Bronchial epithelial cell (primary cell): ENCODE results near the gene ACE. TPM values are rescaled to one million over a fixed set of nuclear protein-coding genes. Genes with fewer than 3 reads are reported as not detected.

Experiments
- DNase-seq: peaks from one replicate; pipeline ENCODE4 v3.0.0-alpha.2; 2010; ENCODE audit warnings: low read depth
- FAIRE-seq: peaks from 2 replicates; lab custom pipeline; 2011; peaks lifted over from hg19 to GRCh38; lab: Jason Lieb, UNC
- H3K27me3 ChIP-seq: 2 replicates; pipeline ENCODE4 v1.5.1; 2011; ENCODE audit warnings: low read length; ENCODE audit not compliant: control insufficient read depth, insufficient read depth
- H3K36me3 ChIP-seq: 2 replicates; pipeline ENCODE4 v1.5.1; 2011; ENCODE audit warnings: low read length; ENCODE audit not compliant: control insufficient read depth, insufficient read depth
- H3K4me3 ChIP-seq: 2 replicates; pipeline ENCODE4 v1.5.1; 2011; ENCODE audit warnings: mild to moderate bottlenecking, low read depth, low read length, control low read depth
- total RNA-seq: library from RNA; depleted of rRNA; stranded (reverse); fragments of >200 nt; gene quantifications from 2 replicates; pipeline ENCODE4 v1.2.1, GENCODE V29; 2014
- TF ChIP-seq, protein P1 (sequence below): IDR thresholded peaks from 2 replicates; pipeline ENCODE4 v1.5.1; 2011; ENCODE audit warnings: mild to moderate bottlenecking, moderate library complexity, low read length, control low read depth, inconsistent platforms; ENCODE audit not compliant: insufficient read depth, severe bottlenecking

ACE gene
- total RNA-seq, 1 donor from 2014 or later, result not detected

GRCh38 chr17:63488851-63489250 lies 12.0 kb downstream of the ACE start:
- no peak for FAIRE-seq
- H3K4me3 ChIP-seq, result no peak overlapping the region
- peaks cover 13% of the 10 kb centered on the region for H3K27me3 ChIP-seq
- DNase-seq, result no peak
- TF ChIP-seq, protein P1, sequence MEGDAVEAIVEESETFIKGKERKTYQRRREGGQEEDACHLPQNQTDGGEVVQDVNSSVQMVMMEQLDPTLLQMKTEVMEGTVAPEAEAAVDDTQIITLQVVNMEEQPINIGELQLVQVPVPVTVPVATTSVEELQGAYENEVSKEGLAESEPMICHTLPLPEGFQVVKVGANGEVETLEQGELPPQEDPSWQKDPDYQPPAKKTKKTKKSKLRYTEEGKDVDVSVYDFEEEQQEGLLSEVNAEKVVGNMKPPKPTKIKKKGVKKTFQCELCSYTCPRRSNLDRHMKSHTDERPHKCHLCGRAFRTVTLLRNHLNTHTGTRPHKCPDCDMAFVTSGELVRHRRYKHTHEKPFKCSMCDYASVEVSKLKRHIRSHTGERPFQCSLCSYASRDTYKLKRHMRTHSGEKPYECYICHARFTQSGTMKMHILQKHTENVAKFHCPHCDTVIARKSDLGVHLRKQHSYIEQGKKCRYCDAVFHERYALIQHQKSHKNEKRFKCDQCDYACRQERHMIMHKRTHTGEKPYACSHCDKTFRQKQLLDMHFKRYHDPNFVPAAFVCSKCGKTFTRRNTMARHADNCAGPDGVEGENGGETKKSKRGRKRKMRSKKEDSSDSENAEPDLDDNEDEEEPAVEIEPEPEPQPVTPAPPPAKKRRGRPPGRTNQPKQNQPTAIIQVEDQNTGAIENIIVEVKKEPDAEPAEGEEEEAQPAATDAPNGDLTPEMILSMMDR, result no peak
- H3K36me3 ChIP-seq, result no peaks in the 10 kb centered on the region

- FAIRE-seq (no peak), DNase-seq (no peak)
- TF ChIP-seq, protein P1, result no peak
- Histone ChIP-seq H3K36me3 (no peaks in the 10 kb centered on the region), H3K27me3 (peaks cover 13% of the 10 kb centered on the region), H3K4me3 (no peak overlapping the region)
These were observed 12.4 kb downstream of the ACE start for GRCh38 chr17:63489291-63489690.

GRCh38 chr17:63490329-63490728 lies 13.5 kb downstream of the ACE start:
- peaks cover 13% of the 10 kb centered on the region for H3K27me3 ChIP-seq

GRCh38 chr17:63490858-63491400 lies 14.1 kb downstream of the ACE start:
- TF ChIP-seq, protein P1, result no peak
- no peak for FAIRE-seq
- Histone ChIP-seq H3K27me3 (peaks cover 15% of the 10 kb centered on the region), H3K36me3 (no peaks in the 10 kb centered on the region), H3K4me3 (no peak overlapping the region)
- DNase-seq, result no peak

More at GRCh38 chr17:63490329-63490728, 13.5 kb downstream of the ACE start:
- Histone ChIP-seq H3K36me3 (no peaks in the 10 kb centered on the region), H3K4me3 (no peak overlapping the region)
- FAIRE-seq (no peak), DNase-seq (no peak)
- TF ChIP-seq, protein P1, result peak; percentile 5

DNA sequence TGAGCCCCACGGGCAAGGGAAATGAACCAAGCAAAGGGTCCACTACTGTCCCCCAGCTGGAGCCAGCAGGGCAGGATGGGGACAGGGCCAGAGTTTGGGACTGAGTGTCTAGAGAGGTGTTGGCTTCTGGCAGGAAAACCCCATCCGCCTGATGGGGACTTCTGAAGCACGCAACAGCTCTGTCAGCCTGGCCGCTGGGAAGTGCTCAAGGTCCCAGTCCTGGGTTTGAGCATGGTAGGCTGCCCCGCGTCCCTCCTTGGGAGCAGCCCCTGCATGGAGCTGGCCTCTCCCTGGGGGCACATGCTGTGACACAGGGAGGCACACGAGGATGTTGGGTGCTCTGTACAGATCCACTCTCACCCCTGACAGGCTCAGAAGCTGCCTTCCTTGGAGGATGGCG lies 14.6 kb downstream of the ACE start:
- peaks cover 15% of the 10 kb centered on the region for H3K27me3 ChIP-seq
- TF ChIP-seq, protein P1, result no peak
- H3K4me3 ChIP-seq, result no peak overlapping the region
- DNase-seq (no peak), FAIRE-seq (no peak)
- no peaks in the 10 kb centered on the region for H3K36me3 ChIP-seq
